Endothelial cell of umbilical vein (primary cell): ENCODE measurements around the gene OR2L2.

Experiments used
- JUN ChIP-seq: IDR thresholded peaks from 2 replicates; pipeline ENCODE4 v1.6.1; 2011; ENCODE audit warnings: borderline replicate concordance, low read depth; ENCODE audit not compliant: insufficient read length, insufficient read depth
- POLR2A ChIP-seq: IDR thresholded peaks from 2 replicates; pipeline ENCODE4 v1.6.1; 2012; ENCODE audit warnings: low read depth, mild to moderate bottlenecking, control low read depth, low read length
- TF ChIP-seq, protein P1 (sequence below), 2 donors: IDR thresholded peaks; 1 replicate in 1 of 2; 2 replicates in 1 of 2; pipeline ENCODE4 v1.5.1; 2011; ENCODE audit warnings: low read length in 2 of 2, mild to moderate bottlenecking in 2 of 2, moderate library complexity in 2 of 2, control low read depth in 1 of 2, inconsistent platforms in 1 of 2, low read depth in 1 of 2; ENCODE audit not compliant: insufficient read depth in 1 of 2; ENCODE audit errors: extremely low read depth in 1 of 2
- TF ChIP-seq, protein P2 (sequence below): IDR thresholded peaks from 2 replicates; pipeline ENCODE4 v1.6.1; 2011; ENCODE audit not compliant: insufficient read depth, insufficient read length

DNA sequence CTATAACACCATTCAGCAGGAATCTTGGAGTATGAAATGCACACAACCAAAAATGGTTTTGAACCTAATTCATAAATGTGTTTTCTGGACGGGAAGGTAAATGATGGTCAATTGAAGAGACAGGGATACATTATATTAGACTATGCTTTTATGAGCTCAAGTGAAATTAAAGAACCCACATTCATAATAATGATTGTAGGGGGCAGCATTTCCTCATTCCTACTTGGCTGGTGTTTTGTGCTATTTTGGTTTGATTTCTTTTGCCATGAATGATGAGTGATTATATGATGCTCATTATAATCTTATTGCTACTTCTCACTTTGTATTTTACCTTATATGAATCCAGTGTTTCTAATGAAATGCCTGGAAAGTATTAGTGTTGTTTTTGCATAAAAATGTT is 17.1 kb downstream of the OR2L2 start:
- TF ChIP-seq, protein P1, sequence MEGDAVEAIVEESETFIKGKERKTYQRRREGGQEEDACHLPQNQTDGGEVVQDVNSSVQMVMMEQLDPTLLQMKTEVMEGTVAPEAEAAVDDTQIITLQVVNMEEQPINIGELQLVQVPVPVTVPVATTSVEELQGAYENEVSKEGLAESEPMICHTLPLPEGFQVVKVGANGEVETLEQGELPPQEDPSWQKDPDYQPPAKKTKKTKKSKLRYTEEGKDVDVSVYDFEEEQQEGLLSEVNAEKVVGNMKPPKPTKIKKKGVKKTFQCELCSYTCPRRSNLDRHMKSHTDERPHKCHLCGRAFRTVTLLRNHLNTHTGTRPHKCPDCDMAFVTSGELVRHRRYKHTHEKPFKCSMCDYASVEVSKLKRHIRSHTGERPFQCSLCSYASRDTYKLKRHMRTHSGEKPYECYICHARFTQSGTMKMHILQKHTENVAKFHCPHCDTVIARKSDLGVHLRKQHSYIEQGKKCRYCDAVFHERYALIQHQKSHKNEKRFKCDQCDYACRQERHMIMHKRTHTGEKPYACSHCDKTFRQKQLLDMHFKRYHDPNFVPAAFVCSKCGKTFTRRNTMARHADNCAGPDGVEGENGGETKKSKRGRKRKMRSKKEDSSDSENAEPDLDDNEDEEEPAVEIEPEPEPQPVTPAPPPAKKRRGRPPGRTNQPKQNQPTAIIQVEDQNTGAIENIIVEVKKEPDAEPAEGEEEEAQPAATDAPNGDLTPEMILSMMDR (IDR thresholded peaks at IDR 0.05; ENCODE audit: extremely low read depth in 1 of 2, insufficient read depth in 1 of 2, low read depth in 1 of 2, low read length in 2 of 2) = no peak
- TF ChIP-seq, protein P2, sequence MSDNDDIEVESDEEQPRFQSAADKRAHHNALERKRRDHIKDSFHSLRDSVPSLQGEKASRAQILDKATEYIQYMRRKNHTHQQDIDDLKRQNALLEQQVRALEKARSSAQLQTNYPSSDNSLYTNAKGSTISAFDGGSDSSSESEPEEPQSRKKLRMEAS = no peak
- no peak for TF ChIP-seq JUN
- TF ChIP-seq POLR2A = no peak
